DOHH2 (cell line): ENCODE measurements around the gene SF1.

ENCODE experiments used
- H3F3A ChIP-seq: fragments of 200-600 bp; sonication (generic), shearing (Covaris generic); 2 replicates; pipeline ENCODE4 v1.6.0; 2016; ENCODE audit warnings: antibody characterized with exemption, mild to moderate bottlenecking; ENCODE audit not compliant: control insufficient read depth, insufficient read depth
- H3K27ac ChIP-seq: fragments of 200-600 bp; sonication (generic); 2 replicates; pipeline ENCODE4 v1.5.1; 2014; ENCODE audit warnings: low read depth, mild to moderate bottlenecking, low read length, moderate library complexity
- H3K27me3 ChIP-seq: fragments of 200-600 bp; sonication (generic); 2 replicates; pipeline ENCODE4 v1.6.1; 2014; ENCODE audit warnings: mild to moderate bottlenecking, low read length, mixed read lengths; ENCODE audit not compliant: control insufficient read depth
- H3K36me3 ChIP-seq: fragments of 200-600 bp; sonication (generic); 2 replicates; pipeline ENCODE4 v1.6.1; 2014; ENCODE audit warnings: mild to moderate bottlenecking, low read length, moderate library complexity, mixed read lengths; ENCODE audit not compliant: control insufficient read depth
- H3K4me1 ChIP-seq: fragments of 200-600 bp; sonication (generic); 2 replicates; pipeline ENCODE4 v1.6.1; 2014; ENCODE audit warnings: mild to moderate bottlenecking, low read length, mixed read lengths; ENCODE audit not compliant: control insufficient read depth
- H3K4me2 ChIP-seq: fragments of 200-600 bp; sonication (generic); 2 replicates; pipeline ENCODE4 v1.6.0; 2014; ENCODE audit warnings: mild to moderate bottlenecking, low read length, moderate library complexity
- H3K4me3 ChIP-seq: fragments of 200-600 bp; sonication (generic); 2 replicates; pipeline ENCODE4 v1.5.1; 2014; ENCODE audit warnings: mild to moderate bottlenecking, low read length, mixed read lengths
- H3K79me2 ChIP-seq: fragments of 200-600 bp; sonication (generic); 2 replicates; pipeline ENCODE4 v1.6.1; 2014; ENCODE audit warnings: mild to moderate bottlenecking, low read length, mixed read lengths; ENCODE audit not compliant: control insufficient read depth
- H3K9me2 ChIP-seq: fragments of 200-600 bp; sonication (generic); replicated peaks from 2 replicates; pipeline ENCODE4 v1.6.1; 2014; ENCODE audit warnings: mild to moderate bottlenecking, low read length, mixed read lengths; ENCODE audit not compliant: control insufficient read depth
- H3K9me3 ChIP-seq: fragments of 200-600 bp; sonication (generic); 2 replicates; pipeline ENCODE4 v1.6.1; 2014; ENCODE audit warnings: antibody characterized with exemption, low read length, mixed read lengths; ENCODE audit not compliant: control insufficient read depth, insufficient read depth
- H4K20me1 ChIP-seq: fragments of 200-600 bp; sonication (generic); 2 replicates; pipeline ENCODE4 v1.6.0; 2014; ENCODE audit warnings: low read depth, mild to moderate bottlenecking, antibody characterized with exemption, low read length, moderate library complexity; ENCODE audit not compliant: control insufficient read depth, insufficient read depth
- CTCF ChIP-seq: fragments of 200-600 bp; sonication (generic); IDR thresholded peaks from one replicate; pipeline ENCODE4 v1.5.1; 2014; ENCODE audit warnings: antibody characterized with exemption, mild to moderate bottlenecking, low read depth, low read length; ENCODE audit not compliant: poor library complexity, severe bottlenecking
- EZH2phosphoT487 ChIP-seq: fragments of 200-600 bp; sonication (generic); IDR thresholded peaks from 2 replicates; pipeline ENCODE4 v1.6.1; 2017; ENCODE audit warnings: borderline replicate concordance, mild to moderate bottlenecking, antibody characterized with exemption, low read length, moderate library complexity, mixed read lengths

The SF1 gene

DNA sequence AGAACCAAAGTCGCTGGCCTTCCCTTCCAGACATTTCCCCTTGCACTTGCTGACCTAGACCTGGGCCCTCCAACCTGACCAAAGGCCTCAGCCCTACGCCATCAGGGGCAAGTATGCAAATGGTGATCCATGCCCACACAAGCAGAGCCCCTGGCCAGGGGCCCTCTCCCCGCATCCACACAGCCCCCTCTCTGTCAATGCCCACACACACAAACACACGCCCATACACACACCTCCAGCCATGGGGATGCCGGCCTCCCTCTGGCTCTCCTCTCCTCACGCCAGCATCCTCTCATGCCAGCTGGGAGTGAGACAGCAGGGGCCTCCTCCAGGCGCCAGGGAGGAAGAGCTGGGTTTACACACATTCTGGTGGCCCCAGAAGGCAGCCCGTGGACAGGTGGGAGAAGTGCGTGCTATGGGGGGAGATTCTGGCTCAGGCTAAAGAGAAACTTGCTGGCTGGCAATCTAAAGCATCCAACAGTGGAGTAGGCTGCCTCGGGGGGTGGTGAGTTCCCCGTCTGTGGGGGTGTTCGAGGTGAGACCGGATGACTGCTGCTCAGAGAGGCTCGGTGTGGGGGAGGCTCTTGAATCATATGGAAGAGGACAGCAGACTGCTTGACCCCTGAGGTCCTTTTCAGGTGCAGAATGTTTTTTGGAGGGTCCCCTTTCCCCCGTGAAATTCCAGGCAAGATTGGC, 60.1 kb downstream of the SF1 start:
- Histone ChIP-seq H4K20me1 (no peaks in the 10 kb centered on the region), H3K4me2 (no peak overlapping the region), H3K9me3 (no peaks in the 10 kb centered on the region), H3F3A (0 out of 2 replicates have a peak, but pooled peaks cover 3% of the 10 kb centered on the region), H3K4me3 (no peak overlapping the region), H3K27me3 (peaks cover 86% of the 10 kb centered on the region), H3K79me2 (no peaks in the 10 kb centered on the region), H3K9me2 (no peaks in the 10 kb centered on the region), H3K36me3 (no peaks in the 10 kb centered on the region), H3K4me1 (peaks cover 16% of the 10 kb centered on the region), H3K27ac (no peak overlapping the region)
- no peak for TF ChIP-seq EZH2phosphoT487
- TF ChIP-seq CTCF: no peak

DNA sequence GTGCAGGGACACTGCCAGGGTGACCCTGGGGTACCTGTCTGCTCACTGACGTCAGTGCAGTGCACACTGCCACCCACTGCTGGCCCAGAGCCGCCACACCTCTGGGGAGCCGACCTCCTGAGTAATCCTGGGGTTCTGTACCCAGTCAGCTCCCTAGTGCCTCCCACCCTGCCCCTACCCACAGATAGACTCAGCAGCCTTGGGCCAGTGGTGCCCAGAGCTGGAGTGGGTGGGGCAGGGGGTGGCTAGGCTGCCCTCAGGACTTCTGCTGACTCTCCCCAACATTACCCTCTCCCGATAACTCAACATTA, 61.1 kb downstream of the SF1 start:
- Histone ChIP-seq H3K4me1 (peaks cover 15% of the 10 kb centered on the region), H3K9me3 (no peaks in the 10 kb centered on the region), H3K79me2 (no peaks in the 10 kb centered on the region), H3K4me2 (no peak overlapping the region), H4K20me1 (no peaks in the 10 kb centered on the region), H3K27me3 (peaks cover 82% of the 10 kb centered on the region), H3F3A (0 out of 2 replicates have a peak, but pooled peaks cover 3% of the 10 kb centered on the region), H3K36me3 (no peaks in the 10 kb centered on the region), H3K9me2 (no peaks in the 10 kb centered on the region), H3K4me3 (no peak overlapping the region), H3K27ac (no peak overlapping the region)
- no peak for TF ChIP-seq EZH2phosphoT487
- TF ChIP-seq CTCF: no peak

- no peak for TF ChIP-seq EZH2phosphoT487
- H3K79me2 ChIP-seq: no peaks in the 10 kb centered on the region
- H3K4me2 ChIP-seq: no peak overlapping the region
- H3K27me3 ChIP-seq: peaks cover 76% of the 10 kb centered on the region
- no peak overlapping the region for H3K27ac ChIP-seq
- H3K4me3 ChIP-seq: no peak overlapping the region
- 0 out of 2 replicates have a peak, but pooled peaks cover 3% of the 10 kb centered on the region for H3F3A ChIP-seq
- H3K9me2 ChIP-seq: no peaks in the 10 kb centered on the region
- no peaks in the 10 kb centered on the region for H3K9me3 ChIP-seq
- H4K20me1 ChIP-seq: no peaks in the 10 kb centered on the region
- peaks cover 15% of the 10 kb centered on the region for H3K4me1 ChIP-seq
- no peaks in the 10 kb centered on the region for H3K36me3 ChIP-seq
Measured at GRCh38 chr11:64716473-64717267, 61.7 kb downstream of the SF1 start.
